HG03159 (cell line): ENCODE results near the gene HECA.
"Not testable (repeated sequence)": the region's sequence is repeated elsewhere in the genome, so short reads cannot be mapped to it uniquely, and the experiment has no call there.

ENCODE experiments used
- ATAC-seq: cut with Tn5 transposase; IDR thresholded peaks from one replicate; pipeline ENCODE4 v1.9.1; 2021; ENCODE audit warnings: mild to moderate bottlenecking, moderate library complexity; ENCODE audit not compliant: unreplicated experiment

Gene HECA

GRCh38 chr6:139134817-139135577, at the start of gene HECA:
Gene HECA (plus strand): TSS chr6:139135080. CDS start chr6:139135397, 317 bp downstream.
- ATAC-seq = peak; percentile 80

- ATAC-seq = no peak
Measured at GRCh38 chr6:139091826-139092225, 43.1 kb upstream of the HECA start.

- peak; percentile 77 for ATAC-seq
Measured at GRCh38 chr6:139099984-139100383, 34.9 kb upstream of the HECA start.

- ATAC-seq = no peak
Measured at GRCh38 chr6:139107051-139107450, 27.8 kb upstream of the HECA start.

- no peak for ATAC-seq
Measured at GRCh38 chr6:139108378-139108777, 26.5 kb upstream of the HECA start.

- ATAC-seq = no peak
Measured at GRCh38 chr6:139109558-139109957, 25.3 kb upstream of the HECA start.

- no peak for ATAC-seq
Measured at GRCh38 chr6:139112146-139112545, 22.7 kb upstream of the HECA start.

GRCh38 chr6:139112561-139112960, 22.3 kb upstream of the HECA start:
- no peak for ATAC-seq

- no peak for ATAC-seq
Measured at GRCh38 chr6:139114746-139115145, 20.1 kb upstream of the HECA start.

- ATAC-seq = no peak
Measured at GRCh38 chr6:139115989-139116758, 18.7 kb upstream of the HECA start.

GRCh38 chr6:139117734-139118133, 17.1 kb upstream of the HECA start:
- no peak for ATAC-seq

- no peak for ATAC-seq
Measured at GRCh38 chr6:139119552-139119951, 15.3 kb upstream of the HECA start.

- not testable (repeated sequence) for ATAC-seq
Measured at GRCh38 chr6:139122823-139123222, 12.1 kb upstream of the HECA start.

- ATAC-seq = peak; percentile 100
Measured at GRCh38 chr6:139124887-139125672, 9.8 kb upstream of the HECA start.

- no peak for ATAC-seq
Measured at GRCh38 chr6:139126255-139126654, 8.6 kb upstream of the HECA start.

- ATAC-seq = no peak
Measured at GRCh38 chr6:139126931-139127330, 7.9 kb upstream of the HECA start.

GRCh38 chr6:139129284-139129683, 5.6 kb upstream of the HECA start:
- ATAC-seq = no peak

- no peak for ATAC-seq
Measured at GRCh38 chr6:139131736-139132280, 3.1 kb upstream of the HECA start.

GRCh38 chr6:139133262-139134063, 1.4 kb upstream of the HECA start:
- no peak for ATAC-seq

GRCh38 chr6:139134064-139134395, 850 bp upstream of the HECA start:
- ATAC-seq = no peak
